ENCODE measurements around the gene GRIP2. TPM values are rescaled to one million over a fixed set of nuclear protein-coding genes. Genes with fewer than 3 reads are reported as not detected.
A peak's percentile ranks its signal among the peaks of the same experiment; 100 is the strongest.

GRIP2 gene
- total RNA-seq, 1 donor from 2014 or later: 3.3 TPM

- no peak for TF ChIP-seq CTCF (IDR thresholded peaks at IDR 0.05; ENCODE audit: insufficient read depth, low read depth, low read length)
- TF ChIP-seq EZH2 (IDR thresholded peaks at IDR 0.05; ENCODE audit: insufficient read depth, low read length): no peak
- H3K27ac Mint-ChIP-seq (ENCODE audit: unreplicated experiment): no peak overlapping the region
- Histone ChIP-seq H4K20me1 (ENCODE audit: insufficient read depth, low read length) (no peaks in the 10 kb centered on the region), H2AFZ (ENCODE audit: low read depth, low read length) (no peak overlapping the region), H3K36me3 (ENCODE audit: insufficient read depth, low read length) (no peaks in the 10 kb centered on the region), H3K27ac (ENCODE audit: low read depth, low read length) (no peak overlapping the region), H3K79me2 (ENCODE audit: insufficient read depth, low read length) (no peaks in the 10 kb centered on the region), H3K4me3 (ENCODE audit: insufficient read depth, low read depth, low read length) (no peak overlapping the region), H3K27me3 (ENCODE audit: insufficient read depth, low read length) (peaks cover 17% of the 10 kb centered on the region), H3K4me1 (ENCODE audit: insufficient read depth, low read length) (peaks cover 5% of the 10 kb centered on the region), H3K4me2 (ENCODE audit: low read length) (no peak overlapping the region), H3K9me3 (ENCODE audit: insufficient read depth, low read depth, low read length) (no peaks in the 10 kb centered on the region), H3K9ac (ENCODE audit: low read length) (no peak overlapping the region)
- no peaks in the 10 kb centered on the region for H3K36me3 Mint-ChIP-seq (ENCODE audit: low read depth, unreplicated experiment)
- no peaks in the 10 kb centered on the region for H3K9me3 Mint-ChIP-seq (ENCODE audit: unreplicated experiment)
- FAIRE-seq: no peak
- peaks cover 11% of the 10 kb centered on the region for H3K4me1 Mint-ChIP-seq (ENCODE audit: low read depth, unreplicated experiment)
- H3K27me3 Mint-ChIP-seq (ENCODE audit: low read depth, unreplicated experiment): peaks cover 43% of the 10 kb centered on the region
- no peak overlapping the region for H3K4me3 Mint-ChIP-seq (ENCODE audit: unreplicated experiment)
- peak; percentile 8 for DNase-seq (ENCODE audit: low read depth)
Measured at GRCh38 chr3:14587740-14588360, 47.7 kb upstream of the GRIP2 start.

GRCh38 chr3:14586611-14587010, 46.5 kb upstream of the GRIP2 start:
- Histone ChIP-seq H4K20me1 (ENCODE audit: insufficient read depth, low read length) (no peaks in the 10 kb centered on the region), H3K9ac (ENCODE audit: low read length) (no peak overlapping the region), H3K27ac (ENCODE audit: low read depth, low read length) (no peak overlapping the region), H3K27me3 (ENCODE audit: insufficient read depth, low read length) (peaks cover 26% of the 10 kb centered on the region), H3K4me1 (ENCODE audit: insufficient read depth, low read length) (peaks cover 5% of the 10 kb centered on the region), H3K4me3 (ENCODE audit: insufficient read depth, low read depth, low read length) (no peak overlapping the region), H3K36me3 (ENCODE audit: insufficient read depth, low read length) (no peaks in the 10 kb centered on the region), H3K9me3 (ENCODE audit: insufficient read depth, low read depth, low read length) (no peaks in the 10 kb centered on the region), H3K79me2 (ENCODE audit: insufficient read depth, low read length) (no peaks in the 10 kb centered on the region), H3K4me2 (ENCODE audit: low read length) (no peak overlapping the region), H2AFZ (ENCODE audit: low read depth, low read length) (no peak overlapping the region)
- H3K9me3 Mint-ChIP-seq (ENCODE audit: unreplicated experiment): peaks cover 3% of the 10 kb centered on the region
- TF ChIP-seq CTCF (IDR thresholded peaks at IDR 0.05; ENCODE audit: insufficient read depth, low read depth, low read length): no peak
- H3K27ac Mint-ChIP-seq (ENCODE audit: unreplicated experiment): no peak overlapping the region
- FAIRE-seq (no peak), DNase-seq (ENCODE audit: low read depth) (no peak)
- peaks cover 2% of the 10 kb centered on the region for H3K36me3 Mint-ChIP-seq (ENCODE audit: low read depth, unreplicated experiment)
- peaks cover 11% of the 10 kb centered on the region for H3K4me1 Mint-ChIP-seq (ENCODE audit: low read depth, unreplicated experiment)
- H3K27me3 Mint-ChIP-seq (ENCODE audit: low read depth, unreplicated experiment): peaks cover 54% of the 10 kb centered on the region
- H3K4me3 Mint-ChIP-seq (ENCODE audit: unreplicated experiment): no peak overlapping the region

- Histone ChIP-seq H4K20me1 (ENCODE audit: insufficient read depth, low read length) (no peaks in the 10 kb centered on the region), H3K79me2 (ENCODE audit: insufficient read depth, low read length) (no peaks in the 10 kb centered on the region), H3K36me3 (ENCODE audit: insufficient read depth, low read length) (no peaks in the 10 kb centered on the region), H3K4me3 (ENCODE audit: insufficient read depth, low read depth, low read length) (no peak overlapping the region), H3K27me3 (ENCODE audit: insufficient read depth, low read length) (peaks cover 22% of the 10 kb centered on the region), H3K4me2 (ENCODE audit: low read length) (no peak overlapping the region), H3K9me3 (ENCODE audit: insufficient read depth, low read depth, low read length) (no peaks in the 10 kb centered on the region), H3K27ac (ENCODE audit: low read depth, low read length) (no peak overlapping the region), H3K9ac (ENCODE audit: low read length) (no peak overlapping the region), H2AFZ (ENCODE audit: low read depth, low read length) (no peak overlapping the region), H3K4me1 (ENCODE audit: insufficient read depth, low read length) (peaks cover 5% of the 10 kb centered on the region)
- H3K36me3 Mint-ChIP-seq (ENCODE audit: low read depth, unreplicated experiment): peaks cover 2% of the 10 kb centered on the region
- no peak overlapping the region for H3K27ac Mint-ChIP-seq (ENCODE audit: unreplicated experiment)
- H3K4me1 Mint-ChIP-seq (ENCODE audit: low read depth, unreplicated experiment): peaks cover 15% of the 10 kb centered on the region
- no peak overlapping the region for H3K4me3 Mint-ChIP-seq (ENCODE audit: unreplicated experiment)
- H3K27me3 Mint-ChIP-seq (ENCODE audit: low read depth, unreplicated experiment): peaks cover 51% of the 10 kb centered on the region
- TF ChIP-seq EZH2 (IDR thresholded peaks at IDR 0.05; ENCODE audit: insufficient read depth, low read length) (no peak), CTCF (IDR thresholded peaks at IDR 0.05; ENCODE audit: insufficient read depth, low read depth, low read length) (no peak)
- DNase-seq (ENCODE audit: low read depth): no peak
- peaks cover 3% of the 10 kb centered on the region for H3K9me3 Mint-ChIP-seq (ENCODE audit: unreplicated experiment)
- no peak for FAIRE-seq
Measured at GRCh38 chr3:14583548-14584091, 43.5 kb upstream of the GRIP2 start.

All from astrocyte (in vitro differentiated cells and primary cell).